ENCODE data around the gene OR6C76. TPM values are rescaled to one million over a fixed set of nuclear protein-coding genes. Genes with fewer than 3 reads are reported as not detected.
"Not testable (repeated sequence)": the region's sequence is repeated elsewhere in the genome, so short reads cannot be mapped to it uniquely, and the experiment has no call there.

OR6C76 gene
- total and polyA plus RNA-seq, 2 of the 8 experiments (the other 6 are each of a cell fraction or from before 2014, with no cell fraction given): not detected

GRCh38 chr12:55407866-55408265 is 18.2 kb upstream of the OR6C76 start:
- Histone ChIP-seq H4K91ac (replicated peaks; ENCODE audit: insufficient read length, low read length) (no peak overlapping the region), H4K20me1 (replicated peaks in 1 of 2; ENCODE audit: control insufficient read depth in 1 of 2, insufficient read depth in 2 of 2, low read length in 2 of 2) (no peaks in the 10 kb centered on the region), H3K79me2 (ENCODE audit: control insufficient read depth in 1 of 2, insufficient read depth in 2 of 2, low read length in 2 of 2) (no peaks in the 10 kb centered on the region), H3K4ac (replicated peaks; ENCODE audit: insufficient read length, low read depth, low read length) (no peak overlapping the region), H2AK5ac (ENCODE audit: low read depth, low read length) (no peak overlapping the region), H3K36me3 (ENCODE audit: control insufficient read depth in 2 of 4, insufficient read depth in 4 of 4, low read length in 3 of 4) (no peaks in the 10 kb centered on the region), H2BK20ac (ENCODE audit: low read length) (no peak overlapping the region), H2AFZ (ENCODE audit: low read length) (no peak overlapping the region), H2BK5ac (ENCODE audit: low read depth, low read length) (no peak overlapping the region), H3K9ac (replicated peaks in 1 of 4; ENCODE audit: extremely low read depth in 1 of 4, low read depth in 3 of 4, low read length in 3 of 4) (no peak overlapping the region), H3K14ac (ENCODE audit: insufficient read length) (no peak overlapping the region), H3K27me3 (replicated peaks in 1 of 4; ENCODE audit: control insufficient read depth in 3 of 4, extremely low read depth in 1 of 4, insufficient read depth in 3 of 4, low read length in 3 of 4) (no peaks in the 10 kb centered on the region), H3K18ac (ENCODE audit: extremely low read depth, low read length) (no peak overlapping the region), H3K79me1 (ENCODE audit: low read depth, low read length) (no peaks in the 10 kb centered on the region), H3K4me2 (ENCODE audit: insufficient read depth in 1 of 2, low read depth in 2 of 2, low read length in 2 of 2) (no peak overlapping the region), H3K56ac (replicated peaks; ENCODE audit: insufficient read length, low read depth, low read length) (no peak overlapping the region), H3K4me3 (ENCODE audit: extremely low read depth in 1 of 4, insufficient read depth in 2 of 4, low read depth in 3 of 4, low read length in 4 of 4) (no peak overlapping the region), H3K27ac (ENCODE audit: low read depth, low read length) (no peak overlapping the region), H3K9me3 (ENCODE audit: insufficient read depth in 2 of 2, low read depth in 1 of 2, low read length in 1 of 2) (peaks cover 0 to 12% of the 10 kb centered on the region in 2 experiments; a peak in 2 of 4 replicates), H2BK15ac (ENCODE audit: low read length) (no peak overlapping the region), H4K5ac (ENCODE audit: insufficient read length, low read depth, low read length) (no peak overlapping the region), H3K23ac (ENCODE audit: insufficient read length) (no peak overlapping the region), H2BK12ac (ENCODE audit: low read depth, low read length) (no peak overlapping the region), H4K8ac (ENCODE audit: extremely low read depth, insufficient read depth, low read length) (no peak overlapping the region), H3K4me1 (replicated peaks in 1 of 4; ENCODE audit: control insufficient read depth in 3 of 4, insufficient read depth in 4 of 4, low read length in 3 of 4) (no peaks in the 10 kb centered on the region), H2BK120ac (replicated peaks; ENCODE audit: low read depth, low read length) (no peak overlapping the region), H3K23me2 (ENCODE audit: low read depth, low read length) (no peaks in the 10 kb centered on the region)
- 94% methylated on average over 1 of the region's 1 CpG; no CpG with 5 or more reads in 1 of the 2 experiments for WGBS, 2 experiments (ENCODE audit: extremely low coverage in 1 of 2, insufficient coverage in 1 of 2, insufficient read length in 1 of 2, insufficient replicate concordance in 2 of 2, low coverage in 1 of 2, low lambda C conversion rate in 2 of 2, missing lambda C conversion rate in 1 of 2)
- ChIA-PET CTCF (ENCODE audit: partially characterized antibody) (no interaction called here), POLR2A (ENCODE audit: partially characterized antibody) (no interaction called here)
- no peak for TF ChIP-seq BACH1 (IDR thresholded peaks at IDR 0.05; ENCODE audit: low read length)
- DNase-seq (ENCODE audit: low read depth in 1 of 2, low spot score in 2 of 2): no peak
- no peak for FAIRE-seq

GRCh38 chr12:55409133-55409532 is 16.9 kb upstream of the OR6C76 start:
- H2BK20ac ChIP-seq (ENCODE audit: low read length): not testable (repeated sequence)
- 92% methylated on average over 1 of the region's 1 CpG; no CpG with 5 or more reads in 1 of the 2 experiments for WGBS, 2 experiments (ENCODE audit: extremely low coverage in 1 of 2, insufficient coverage in 1 of 2, insufficient read length in 1 of 2, insufficient replicate concordance in 2 of 2, low coverage in 1 of 2, low lambda C conversion rate in 2 of 2, missing lambda C conversion rate in 1 of 2)

More at GRCh38 chr12:55409133-55409532, 16.9 kb upstream of the OR6C76 start:
- H2AK5ac ChIP-seq (ENCODE audit: low read depth, low read length); POLR2A ChIA-PET (ENCODE audit: partially characterized antibody); H2BK15ac ChIP-seq (ENCODE audit: low read length); H3K4ac ChIP-seq (replicated peaks; ENCODE audit: insufficient read length, low read depth, low read length); H3K18ac ChIP-seq (ENCODE audit: extremely low read depth, low read length); H3K27ac ChIP-seq (ENCODE audit: low read depth, low read length); H3K56ac ChIP-seq (replicated peaks; ENCODE audit: insufficient read length, low read depth, low read length); H2BK12ac ChIP-seq (ENCODE audit: low read depth, low read length); H3K4me3 ChIP-seq (ENCODE audit: extremely low read depth in 1 of 4, insufficient read depth in 2 of 4, low read depth in 3 of 4, low read length in 4 of 4); H2BK120ac ChIP-seq (replicated peaks; ENCODE audit: low read depth, low read length); H4K8ac ChIP-seq (ENCODE audit: extremely low read depth, insufficient read depth, low read length); FAIRE-seq; H3K4me2 ChIP-seq (ENCODE audit: insufficient read depth in 1 of 2, low read depth in 2 of 2, low read length in 2 of 2); CTCF ChIA-PET (ENCODE audit: partially characterized antibody); H3K27me3 ChIP-seq (replicated peaks in 1 of 4; ENCODE audit: control insufficient read depth in 3 of 4, extremely low read depth in 1 of 4, insufficient read depth in 3 of 4, low read length in 3 of 4); H3K79me1 ChIP-seq (ENCODE audit: low read depth, low read length); H4K91ac ChIP-seq (replicated peaks; ENCODE audit: insufficient read length, low read length); DNase-seq (ENCODE audit: low read depth in 1 of 2, low spot score in 2 of 2); H4K5ac ChIP-seq (ENCODE audit: insufficient read length, low read depth, low read length); H3K79me2 ChIP-seq (ENCODE audit: control insufficient read depth in 1 of 2, insufficient read depth in 2 of 2, low read length in 2 of 2); H3K14ac ChIP-seq (ENCODE audit: insufficient read length); H3K36me3 ChIP-seq (ENCODE audit: control insufficient read depth in 2 of 4, insufficient read depth in 4 of 4, low read length in 3 of 4); H4K20me1 ChIP-seq (replicated peaks in 1 of 2; ENCODE audit: control insufficient read depth in 1 of 2, insufficient read depth in 2 of 2, low read length in 2 of 2); H3K23me2 ChIP-seq (ENCODE audit: low read depth, low read length); H3K23ac ChIP-seq (ENCODE audit: insufficient read length); H2AFZ ChIP-seq (ENCODE audit: low read length); H3K4me1 ChIP-seq (replicated peaks in 1 of 4; ENCODE audit: control insufficient read depth in 3 of 4, insufficient read depth in 4 of 4, low read length in 3 of 4); H2BK5ac ChIP-seq (ENCODE audit: low read depth, low read length); H3K9ac ChIP-seq (replicated peaks in 1 of 4; ENCODE audit: extremely low read depth in 1 of 4, low read depth in 3 of 4, low read length in 3 of 4): not testable (repeated sequence)
- peaks cover 0 to 12% of the 10 kb centered on the region in 2 experiments; a peak in 2 of 4 replicates for H3K9me3 ChIP-seq (ENCODE audit: insufficient read depth in 2 of 2, low read depth in 1 of 2, low read length in 1 of 2)

Measured in H1 (cell line).